Left renal pelvis (tissue), 4 donors: ENCODE data around the gene GJA9. TPM values are rescaled to one million over a fixed set of nuclear protein-coding genes. Genes with fewer than 3 reads are reported as not detected.
"Not testable (repeated sequence)": the region's sequence is repeated elsewhere in the genome, so short reads cannot be mapped to it uniquely, and the experiment has no call there.

ENCODE experiments used
- DNase-seq, 4 donors: peaks; one replicate each; pipeline ENCODE4 v3.0.0-alpha.2; 2013; ENCODE audit warnings: low read depth in 4 of 4, low spot score in 3 of 4
- polyA plus RNA-seq, 4 donors: library from polyadenylated mRNA; unstranded; fragments of 120-200 nt; gene quantifications; one replicate each; pipeline ENCODE4 v1.2.1, GENCODE V29; 2013; ENCODE audit not compliant: insufficient read length in 4 of 4

Gene GJA9
- polyA plus RNA-seq = under 1 TPM in 3 of 4 donors, not detected in 1; 0.22 to 0.35 (median 0.30) TPM

- DNase-seq = no peak
Observed at GRCh38 chr1:38881487-38881886, at the start of gene GJA9. GJA9 (minus strand) TSS chr1:38881587; CDS start chr1:38876098, 5,489 bp downstream.

GRCh38 chr1:38929476-38929875 is 48.1 kb upstream of the GJA9 start:
- no peak for DNase-seq

- DNase-seq = no peak
Observed at GRCh38 chr1:38929054-38929453, 47.7 kb upstream of the GJA9 start.

GRCh38 chr1:38926091-38926490 is 44.7 kb upstream of the GJA9 start:
- DNase-seq = no peak

GRCh38 chr1:38925391-38925790 is 44.0 kb upstream of the GJA9 start:
- no peak for DNase-seq

- no peak for DNase-seq
Observed at GRCh38 chr1:38923607-38924006, 42.2 kb upstream of the GJA9 start.

- peak in 1 of 4 donors; percentile 20 for DNase-seq
Observed at GRCh38 chr1:38919130-38919529, 37.7 kb upstream of the GJA9 start.

- no peak for DNase-seq
Observed at GRCh38 chr1:38918568-38918967, 37.2 kb upstream of the GJA9 start.

- DNase-seq = no peak
Observed at GRCh38 chr1:38917772-38918171, 36.4 kb upstream of the GJA9 start.

GRCh38 chr1:38917337-38917736 is 36.0 kb upstream of the GJA9 start:
- DNase-seq = no peak

- DNase-seq = no peak
Observed at GRCh38 chr1:38915352-38915948, 34.1 kb upstream of the GJA9 start.

- not testable (repeated sequence) for DNase-seq
Observed at GRCh38 chr1:38914908-38915307, 33.5 kb upstream of the GJA9 start.

GRCh38 chr1:38908821-38909220 is 27.4 kb upstream of the GJA9 start:
- no peak for DNase-seq

GRCh38 chr1:38905985-38906384 is 24.6 kb upstream of the GJA9 start:
- DNase-seq = no peak

- no peak for DNase-seq
Observed at GRCh38 chr1:38899560-38899959, 18.2 kb upstream of the GJA9 start.

GRCh38 chr1:38898653-38899230 is 17.4 kb upstream of the GJA9 start:
- no peak for DNase-seq

- no peak for DNase-seq
Observed at GRCh38 chr1:38896169-38896568, 14.8 kb upstream of the GJA9 start.

GRCh38 chr1:38892976-38893375 is 11.6 kb upstream of the GJA9 start:
- no peak for DNase-seq

- DNase-seq = no peak
Observed at GRCh38 chr1:38891753-38892152, 10.4 kb upstream of the GJA9 start.

- no peak for DNase-seq
Observed at GRCh38 chr1:38889589-38889988, 8.2 kb upstream of the GJA9 start.

GRCh38 chr1:38888423-38889333 is 7.3 kb upstream of the GJA9 start:
- no peak for DNase-seq

GRCh38 chr1:38885092-38885491 is 3.7 kb upstream of the GJA9 start:
- DNase-seq = no peak
